Small intestine (tissue), 7 donors: ENCODE results near the gene FRA10AC1. TPM values are rescaled to one million over a fixed set of nuclear protein-coding genes. Genes with fewer than 3 reads are reported as not detected.
A peak's percentile ranks its signal among the peaks of the same experiment; 100 is the strongest.
"Not testable (repeated sequence)": the region's sequence is repeated elsewhere in the genome, so short reads cannot be mapped to it uniquely, and the experiment has no call there.

Source experiments
- DNase-seq, 2 donors: peaks; one replicate each; pipeline versions ENCODE4 v3.0.0 to v3.0.0-alpha.2; 2013
- FAIRE-seq: peaks from 2 replicates; lab custom pipeline; 2012; peaks lifted over from hg19 to GRCh38; lab: Jason Lieb, UNC
- H3K27ac ChIP-seq, 3 donors: one replicate each; pipeline ENCODE4 v1.5.1; 2013; ENCODE audit warnings: low read length in 2 of 3, mild to moderate bottlenecking in 2 of 3, control low read depth in 1 of 3, inconsistent platforms in 1 of 3, low read depth in 1 of 3, moderate library complexity in 1 of 3
- H3K27me3 ChIP-seq, 3 donors: one replicate each; pipeline ENCODE4 v1.6.1; 2013; ENCODE audit warnings: low read length in 3 of 3, inconsistent platforms in 1 of 3; ENCODE audit not compliant: control insufficient read depth in 3 of 3, insufficient read depth in 3 of 3
- H3K36me3 ChIP-seq, 3 donors: one replicate each; pipeline ENCODE4 v1.6.1; 2013; ENCODE audit warnings: low read length in 3 of 3, inconsistent platforms in 1 of 3, low read depth in 1 of 3, mild to moderate bottlenecking in 1 of 3, moderate library complexity in 1 of 3; ENCODE audit not compliant: control insufficient read depth in 3 of 3, insufficient read depth in 2 of 3
- H3K4me1 ChIP-seq, 3 donors: one replicate each; pipeline ENCODE4 v1.6.1; 2013; ENCODE audit warnings: low read length in 2 of 3, inconsistent platforms in 1 of 3, low read depth in 1 of 3, mild to moderate bottlenecking in 1 of 3, moderate library complexity in 1 of 3; ENCODE audit not compliant: control insufficient read depth in 3 of 3, insufficient read depth in 2 of 3
- H3K4me3 ChIP-seq, 3 donors: one replicate each; pipeline ENCODE4 v1.5.1; 2013; ENCODE audit warnings: low read length in 3 of 3, control low read depth in 1 of 3, inconsistent platforms in 1 of 3, low read depth in 1 of 3, mild to moderate bottlenecking in 1 of 3, moderate library complexity in 1 of 3
- H3K9me3 ChIP-seq, 2 donors: one replicate each; pipeline ENCODE4 v1.6.1; 2013; ENCODE audit warnings: low read depth in 1 of 2, low read length in 1 of 2; ENCODE audit not compliant: control insufficient read depth in 2 of 2, insufficient read depth in 1 of 2
- WGBS, 3 donors: extraction: QIAGEN DNeasy Blood & Tissue Kit; methylation state at CpG; one replicate each; pipeline ENCODE4 v1.1.7; 2013; 5-methylcytosine and 5-hydroxymethylcytosine counted together
- polyA plus RNA-seq, 4 donors: library from polyadenylated mRNA; stranded (reverse) in 3 of 4; unstranded in 1 of 4; fragments of 200-250 nt in 3 of 4; fragments of 120-200 nt in 1 of 4; gene quantifications; one replicate each; pipeline versions ENCODE4 v1.2.1 to v1.2.3, GENCODE V29; 2013
- donor health status: healthy with polysubstance abuse.
- donor health status: control.
- donor health status: control.
- donor health status: Bipolar disorder and iron deficiency.
- donor health status: healthy.

FRA10AC1 gene
- polyA plus RNA-seq, 4 donors = 5.1 to 24.3 (median 7.0) TPM

DNA sequence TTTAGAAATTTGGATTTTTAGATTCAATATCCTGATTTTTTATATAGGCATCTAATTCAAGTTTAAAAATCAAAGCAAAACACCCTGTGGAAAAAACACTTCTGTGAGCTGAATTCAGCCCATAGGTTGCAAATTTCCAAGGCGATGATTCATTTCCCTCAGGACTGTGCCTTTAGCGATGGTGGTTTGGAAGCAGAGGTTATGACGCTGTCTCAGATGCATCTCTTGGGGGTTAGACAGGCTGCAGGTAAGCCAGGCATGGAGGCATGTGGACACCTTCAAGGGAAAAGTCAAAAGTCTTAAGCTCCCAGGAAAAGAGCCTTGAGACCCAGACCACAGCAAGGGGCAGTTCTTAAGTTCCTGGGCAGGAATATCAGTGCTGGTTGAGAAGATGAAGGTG, 9.5 kb upstream of the FRA10AC1 start:
- Histone ChIP-seq H3K27me3 (no peaks in the 10 kb centered on the region), H3K4me1 (no peaks in the 10 kb centered on the region), H3K27ac (no peak overlapping the region), H3K9me3 (no peaks in the 10 kb centered on the region), H3K4me3 (no peak overlapping the region), H3K36me3 (no peaks in the 10 kb centered on the region)
- WGBS, 3 donors = 80 to 89% (median 87%) methylated on average over 3 of the region's 3 CpGs
- DNase-seq = no peak
- no peak for FAIRE-seq

DNA sequence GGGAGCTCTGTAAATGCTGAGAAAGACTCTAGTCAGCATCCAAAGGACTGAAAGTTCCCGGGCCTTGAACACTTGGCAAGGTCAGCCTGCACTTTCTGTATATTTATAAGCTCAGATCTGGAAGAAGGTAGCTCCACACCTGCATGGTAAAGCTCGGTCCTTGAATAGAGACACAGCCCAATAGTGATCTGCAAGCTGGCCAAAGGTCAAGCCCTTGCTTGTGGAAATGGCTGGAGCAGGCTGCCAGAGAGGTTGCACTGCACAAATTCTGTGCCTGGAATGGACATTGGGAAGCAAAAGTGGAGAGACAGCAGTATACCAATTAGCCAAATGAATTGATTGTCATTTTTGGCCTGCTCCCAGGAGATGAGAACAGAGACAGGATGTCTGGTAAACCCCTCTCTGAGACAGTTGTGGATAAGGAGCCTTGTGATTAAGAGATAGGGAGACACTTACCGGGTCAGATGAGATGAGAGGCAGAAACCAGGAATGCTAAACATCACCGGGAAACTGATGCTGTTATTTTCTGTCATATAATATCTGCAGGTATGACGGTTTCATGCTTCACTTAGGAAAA, 8.0 kb upstream of the FRA10AC1 start:
- H3K4me3 ChIP-seq = no peak overlapping the region
- H3K4me1 ChIP-seq = no peaks in the 10 kb centered on the region
- H3K27ac ChIP-seq = no peak overlapping the region
- H3K36me3 ChIP-seq = no peaks in the 10 kb centered on the region
- 50 to 63% (median 61%) methylated on average over 5 of the region's 5 CpGs for WGBS, 3 donors
- peak; percentile 5 to 41 for DNase-seq
- no peak for FAIRE-seq
- H3K9me3 ChIP-seq = no peaks in the 10 kb centered on the region
- H3K27me3 ChIP-seq = no peaks in the 10 kb centered on the region

DNA sequence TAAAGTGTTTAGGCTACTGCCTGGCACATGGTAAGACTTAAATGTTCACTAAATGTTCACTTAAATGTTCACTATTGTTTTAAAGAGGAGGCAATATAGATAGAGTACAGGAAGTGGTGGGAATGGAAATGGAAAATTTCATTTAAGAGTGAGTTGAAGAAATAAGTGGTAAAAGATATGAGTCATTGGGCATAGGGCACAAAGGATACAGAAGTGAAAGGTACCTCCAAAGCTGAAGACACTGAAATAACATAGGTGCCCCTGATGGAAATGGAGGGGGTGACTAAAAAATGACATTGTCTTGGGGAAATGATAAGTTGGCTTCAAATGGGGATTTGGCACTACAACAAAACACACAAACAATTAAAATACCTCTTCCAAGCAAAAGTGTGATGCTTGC, 5.2 kb upstream of the FRA10AC1 start:
- FAIRE-seq (no peak), DNase-seq (no peak)
- H3K27me3 ChIP-seq = no peaks in the 10 kb centered on the region
- no peaks in the 10 kb centered on the region for H3K9me3 ChIP-seq
- no peak overlapping the region for H3K27ac ChIP-seq
- no peaks in the 10 kb centered on the region for H3K36me3 ChIP-seq
- no peak overlapping the region for H3K4me3 ChIP-seq
- no peaks in the 10 kb centered on the region for H3K4me1 ChIP-seq

DNA sequence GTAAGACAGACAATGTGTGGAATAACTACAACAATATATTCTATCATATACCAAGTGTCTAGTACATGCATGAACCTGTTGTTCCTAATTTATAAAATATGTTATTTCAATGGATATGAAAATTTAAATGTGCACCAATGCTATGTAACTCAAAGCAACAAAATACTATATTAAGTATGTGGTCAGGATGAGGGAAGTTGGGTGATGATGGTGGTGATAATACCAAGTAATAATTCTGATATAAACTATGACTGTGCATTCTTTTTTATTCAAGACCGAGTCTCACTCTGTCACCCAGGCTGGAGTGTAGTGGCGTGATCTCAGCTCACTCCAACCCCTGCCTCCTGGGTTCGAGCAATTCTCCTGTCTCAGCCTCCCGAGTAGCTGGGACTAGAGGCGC, 2.1 kb upstream of the FRA10AC1 start:
- Histone ChIP-seq H3K27ac (no peak overlapping the region), H3K27me3 (no peaks in the 10 kb centered on the region)
- FAIRE-seq = no peak

DNA sequence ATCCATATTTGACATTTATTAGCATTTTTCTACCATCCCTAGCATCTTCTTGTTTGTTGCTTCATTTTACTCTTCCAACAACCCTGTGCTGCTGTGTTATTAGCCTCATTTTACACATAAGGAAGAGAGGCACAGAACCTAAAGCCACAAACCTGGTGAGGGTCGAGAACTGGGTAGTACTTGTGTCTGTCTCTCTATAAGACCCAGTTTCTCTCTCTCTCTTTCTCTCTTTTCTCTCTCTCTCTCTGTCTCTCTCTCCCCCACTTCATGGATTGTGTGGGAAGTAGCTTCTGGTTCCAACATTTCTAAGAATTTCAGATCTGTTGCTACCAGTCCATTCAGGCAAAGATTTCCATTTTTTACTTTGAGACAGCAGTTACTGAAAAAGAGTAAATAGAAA, 1.4 kb upstream of the FRA10AC1 start:
- DNase-seq (no peak), FAIRE-seq (no peak)
- H3K4me1 ChIP-seq = peaks cover 0 to 11% (median 2%) of the 10 kb centered on the region in 3 donors
- H3K27me3 ChIP-seq = no peaks in the 10 kb centered on the region
- no peak overlapping the region for H3K27ac ChIP-seq
- H3K36me3 ChIP-seq = peaks cover 0 to 4% (median 3%) of the 10 kb centered on the region in 3 donors
- 38 to 78% (median 58%) methylated on average over 1 of the region's 1 CpG for WGBS, 3 donors
- H3K9me3 ChIP-seq = no peaks in the 10 kb centered on the region
- H3K4me3 ChIP-seq = no peak overlapping the region

More for the DNA sequence above, 2.1 kb upstream of the FRA10AC1 start:
- 91 to 93% (median 93%) methylated on average over 5 of the region's 5 CpGs for WGBS, 3 donors
- Histone ChIP-seq H3K36me3 (peaks cover 0 to 2% (median under 1%) of the 10 kb centered on the region in 3 donors), H3K4me3 (no peak overlapping the region), H3K9me3 (no peaks in the 10 kb centered on the region), H3K4me1 (peaks cover 0 to 11% (median 2%) of the 10 kb centered on the region in 3 donors)
- no peak for DNase-seq

DNA sequence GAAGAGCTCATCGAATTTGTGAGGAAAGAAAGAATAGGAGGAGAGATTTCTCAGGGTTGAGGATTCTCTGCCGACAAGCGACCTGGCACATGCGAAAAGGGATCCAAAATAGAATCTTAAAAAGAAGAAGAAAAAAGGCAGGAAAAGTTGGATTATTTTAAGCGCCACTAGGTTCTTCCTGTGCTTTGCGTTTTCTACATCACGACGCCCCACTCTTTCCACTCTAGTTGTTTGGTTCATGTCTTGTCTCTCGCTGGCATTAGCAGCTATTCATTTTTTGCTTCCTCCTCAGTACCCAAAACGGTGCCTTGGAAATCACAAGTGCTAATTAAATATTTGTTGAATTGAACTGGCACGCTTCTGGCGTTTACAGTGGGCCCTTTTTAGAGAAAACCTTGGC, 674 bp upstream of the FRA10AC1 start:
- peak in 1 of 2 donors; percentile 18 for DNase-seq
- Histone ChIP-seq H3K36me3 (peaks cover 0 to 7% (median 4%) of the 10 kb centered on the region in 3 donors), H3K4me3 (peak overlapping the region; percentile 65 to 72 (median 72)), H3K9me3 (no peaks in the 10 kb centered on the region), H3K4me1 (peaks cover 0 to 11% (median 2%) of the 10 kb centered on the region in 3 donors), H3K27ac (peak overlapping the region; percentile 73 to 88 (median 79)), H3K27me3 (no peaks in the 10 kb centered on the region)
- WGBS, 3 donors = 0 to 3% (median 1%) methylated on average over 12 of the region's 12 CpGs
- no peak for FAIRE-seq

DNA sequence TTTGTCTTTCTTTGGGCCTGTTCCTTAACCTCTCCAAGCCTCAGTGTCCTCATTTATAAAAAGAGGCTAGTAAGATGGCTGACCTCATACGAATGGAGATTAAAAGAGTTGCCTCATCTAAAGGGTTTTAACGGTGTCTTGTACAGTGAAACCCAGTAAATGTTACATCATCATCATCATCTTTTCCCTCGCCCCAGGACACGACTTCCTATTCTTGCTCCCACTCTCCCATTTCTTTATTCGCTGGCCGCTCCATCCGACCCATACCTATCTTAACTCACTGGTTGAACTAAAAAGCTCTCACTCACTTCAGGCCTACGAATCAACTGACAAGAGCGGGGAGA, 554 bp downstream of the FRA10AC1 start:
- Histone ChIP-seq H3K27ac (peak overlapping the region; percentile 83 to 92 (median 88)), H3K9me3 (no peaks in the 10 kb centered on the region), H3K4me3 (peak overlapping the region; percentile 63 to 72 (median 72)), H3K36me3 (peaks cover 0 to 7% (median 4%) of the 10 kb centered on the region in 3 donors), H3K4me1 (peaks cover 0 to 11% (median 2%) of the 10 kb centered on the region in 3 donors), H3K27me3 (no peaks in the 10 kb centered on the region)
- WGBS, 3 donors = 0 to 1% (median 1%) methylated on average over 9 of the region's 9 CpGs
- no peak for FAIRE-seq
- DNase-seq = no peak

DNA sequence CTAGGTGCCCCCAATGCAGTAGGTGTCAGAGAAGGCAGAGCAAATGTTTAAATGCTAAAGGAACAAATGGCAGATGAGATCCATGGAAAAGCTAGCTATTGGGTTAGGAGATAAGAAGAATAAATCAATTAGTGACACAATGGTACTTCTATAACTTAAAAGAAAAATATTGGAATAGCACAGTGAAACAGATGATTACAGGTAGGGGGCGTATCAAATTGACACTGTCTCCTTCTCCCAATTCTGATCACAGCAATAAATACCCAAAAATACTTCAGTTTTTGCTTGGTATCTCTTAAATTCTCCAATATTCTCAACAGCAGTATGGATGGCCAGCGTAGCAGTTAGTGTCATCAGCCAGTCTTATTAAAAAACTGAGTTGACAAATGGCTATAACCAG, 5.2 kb downstream of the FRA10AC1 start:
- Histone ChIP-seq H3K9me3 (no peaks in the 10 kb centered on the region), H3K27ac (no peak overlapping the region), H3K27me3 (no peaks in the 10 kb centered on the region), H3K36me3 (peaks cover 0 to 14% (median 11%) of the 10 kb centered on the region in 3 donors), H3K4me1 (peaks cover 0 to 11% (median 2%) of the 10 kb centered on the region in 3 donors), H3K4me3 (no peak overlapping the region)
- no peak for FAIRE-seq
- DNase-seq = no peak
- WGBS, 3 donors = 91% methylated on average over 2 of the region's 2 CpGs

DNA sequence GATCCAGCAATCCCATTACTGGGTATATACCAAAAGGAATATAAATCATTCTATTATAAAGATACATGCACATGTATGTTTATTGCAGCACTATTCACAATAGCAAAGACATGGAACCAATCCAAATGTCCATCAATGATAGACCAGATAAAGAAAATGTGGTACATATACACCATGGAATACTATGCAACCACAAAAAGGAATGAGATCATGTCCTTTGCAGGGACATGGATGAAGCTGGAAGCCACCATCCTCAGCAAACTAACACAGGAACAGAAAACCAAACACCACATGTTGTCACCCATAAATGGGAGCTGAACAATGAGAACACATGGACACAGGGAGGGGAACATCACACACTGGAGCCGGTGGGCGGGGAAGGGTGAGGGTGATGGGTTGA, 5.8 kb downstream of the FRA10AC1 start:
- H3K27ac ChIP-seq = not testable (repeated sequence)

More for the DNA sequence above, 5.8 kb downstream of the FRA10AC1 start:
- not testable (repeated sequence) for H3K9me3 ChIP-seq, H3K4me3 ChIP-seq, H3K27me3 ChIP-seq, H3K4me1 ChIP-seq, FAIRE-seq, DNase-seq
- WGBS, 3 donors = 95 to 100% (median 95%) methylated on average over 2 of the region's 2 CpGs
- peaks cover 0 to 14% (median 11%) of the 10 kb centered on the region in 3 donors for H3K36me3 ChIP-seq
